Stimulated activated CD4-positive, alpha-beta T cell treated with anti-CD3 and anti-CD28 coated beads, Interleukin-4, amount 100 ng/mL, for 1 hour (primary cell): Measurements from ENCODE around the gene NUP210.
A peak's percentile ranks its signal among the peaks of the same experiment; 100 is the strongest.

Experiments used
- DNase-seq: peaks from one replicate; pipeline ENCODE4 v3.0.0-alpha.2; 2020

The NUP210 gene

DNA sequence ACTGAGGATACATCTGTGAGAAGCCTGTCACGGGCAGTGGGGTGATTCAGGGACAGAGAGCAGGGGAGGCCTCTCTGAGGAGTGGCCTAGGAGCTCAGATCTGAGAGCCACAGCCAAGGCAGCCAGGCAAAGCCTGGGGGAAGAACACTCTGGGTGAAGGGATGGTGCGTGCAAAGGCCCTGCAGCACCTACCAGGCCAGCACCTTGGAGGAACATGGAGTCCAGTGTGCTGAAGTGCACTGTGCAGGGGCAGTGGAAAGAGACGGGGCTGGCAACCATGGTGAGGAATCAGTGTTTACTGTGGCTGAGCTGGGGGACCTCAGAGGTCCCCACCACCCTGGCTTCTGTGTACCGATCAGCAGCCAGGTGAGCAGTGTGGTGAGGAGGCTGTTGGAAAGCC lies 48.0 kb downstream of the NUP210 start:
- no peak for DNase-seq

DNA sequence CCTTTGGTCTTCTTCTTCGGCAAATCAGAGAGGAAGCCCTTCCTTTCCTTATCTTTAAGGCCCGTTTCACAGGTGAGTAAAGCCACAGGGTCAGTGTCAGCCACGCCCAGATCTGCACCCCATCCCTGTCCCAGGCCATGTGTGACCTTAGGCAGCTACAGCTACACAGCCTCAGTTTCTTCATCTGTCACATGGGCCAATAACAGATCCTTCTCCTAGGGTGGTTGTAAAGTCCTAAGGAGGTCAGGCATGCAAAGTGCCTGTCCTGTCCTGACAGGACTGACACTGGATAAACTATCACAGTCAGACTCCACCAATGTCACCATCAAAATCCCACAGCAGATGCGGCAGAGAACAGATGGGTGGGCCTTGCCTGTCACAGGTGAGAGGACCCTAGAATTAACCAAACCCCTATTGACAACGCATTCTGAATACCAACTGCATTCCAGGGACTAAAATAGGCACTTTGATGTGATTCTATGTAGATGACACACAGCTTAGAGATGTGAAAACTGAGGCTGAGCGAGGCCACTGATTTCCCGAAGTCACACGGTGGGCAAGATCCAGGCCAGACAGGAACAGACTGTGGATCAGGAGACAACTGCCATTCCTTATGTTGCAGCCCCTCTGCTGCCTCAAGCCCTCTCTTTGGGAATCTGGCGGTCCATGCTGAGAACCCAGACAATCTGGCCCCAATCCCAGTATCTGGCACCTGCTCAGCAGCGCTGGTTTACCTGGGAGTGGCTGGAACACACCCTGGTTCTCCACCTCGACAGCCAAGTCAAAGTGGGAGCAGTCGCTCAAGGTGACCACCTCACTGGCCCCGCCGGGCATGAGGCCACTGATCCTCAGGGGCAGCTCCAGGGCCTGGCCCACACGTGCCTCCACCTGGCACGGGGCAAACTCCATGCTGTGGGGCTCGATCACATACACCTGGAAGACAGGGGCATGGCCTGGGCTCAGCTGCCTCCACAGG lies 48.7 kb downstream of the NUP210 start:
- DNase-seq = no peak

DNA sequence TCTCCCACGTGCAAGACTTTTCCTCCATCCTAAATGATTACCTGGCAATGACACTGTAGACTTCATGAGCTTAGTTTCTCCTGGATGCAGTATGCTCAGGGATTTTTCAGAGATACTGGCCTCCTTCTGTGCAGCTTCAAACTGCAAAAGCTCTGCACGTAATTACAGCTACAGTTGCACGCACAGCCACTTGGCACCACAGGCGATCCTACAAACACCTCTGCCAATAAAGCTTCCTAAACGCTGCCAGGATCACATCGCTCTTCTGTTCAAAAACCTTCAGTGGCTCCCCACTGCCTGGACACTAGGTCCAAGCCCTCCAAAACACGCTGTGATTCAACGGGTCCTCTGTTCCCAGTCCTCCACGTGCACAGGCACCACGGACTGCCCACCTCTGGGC lies 49.5 kb downstream of the NUP210 start:
- no peak for DNase-seq

DNA sequence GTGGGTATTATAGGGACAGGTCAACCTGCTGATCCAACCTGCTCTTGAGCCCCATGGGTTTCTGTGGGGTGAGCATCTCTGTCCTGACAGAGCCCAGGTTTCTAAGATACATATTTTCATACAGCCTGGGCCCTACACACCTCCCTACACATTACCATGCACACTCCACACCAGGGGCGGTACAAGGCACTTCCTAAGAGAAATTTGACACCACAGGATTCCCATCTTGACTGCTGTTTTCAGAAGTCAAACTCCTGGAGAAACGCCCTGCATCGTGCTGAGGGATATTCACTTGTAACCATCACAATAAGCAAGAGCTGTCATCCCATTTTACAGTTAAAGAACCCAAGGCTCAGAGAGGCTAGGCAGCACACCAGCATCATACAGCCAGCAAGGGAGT lies 50.1 kb downstream of the NUP210 start:
- DNase-seq = no peak

DNA sequence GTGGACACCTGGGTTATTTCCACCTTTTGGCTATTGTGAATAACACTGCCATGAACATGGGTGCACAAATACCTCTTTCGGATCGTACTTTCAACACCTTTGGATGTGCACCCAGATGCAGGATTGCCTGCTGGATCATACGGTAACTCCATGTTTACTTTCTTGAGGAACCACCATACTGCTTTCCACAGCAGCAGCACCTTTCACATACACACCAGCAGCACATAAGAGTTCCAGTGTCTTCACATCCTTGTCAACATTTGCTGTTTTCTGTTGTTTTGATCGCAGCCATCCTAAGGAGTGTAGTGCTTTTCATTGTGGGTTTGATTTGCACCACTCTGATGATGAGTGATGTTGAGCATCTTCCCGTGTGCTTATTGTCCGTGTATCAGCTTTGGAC lies 51.3 kb downstream of the NUP210 start:
- no peak for DNase-seq

DNA sequence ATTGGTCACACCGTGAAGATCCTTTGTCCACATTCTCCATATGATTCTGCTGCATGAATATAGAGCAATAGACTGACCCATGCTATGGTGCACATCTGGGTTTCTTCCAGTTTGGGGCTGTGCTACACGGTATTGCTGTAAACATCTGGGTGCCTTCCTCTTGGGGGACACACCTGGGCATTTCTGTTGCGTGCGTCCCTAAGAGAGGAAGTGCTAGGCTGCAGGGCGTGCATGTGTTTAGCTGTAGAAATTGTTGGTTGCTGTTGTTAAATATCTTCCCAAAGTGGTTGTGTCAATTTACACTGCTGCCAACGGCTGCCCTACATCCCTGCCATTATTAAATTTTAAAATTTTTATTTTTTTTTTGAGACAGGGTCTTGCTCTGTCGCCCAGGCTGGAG lies 52.4 kb downstream of the NUP210 start:
- DNase-seq = no peak

DNA sequence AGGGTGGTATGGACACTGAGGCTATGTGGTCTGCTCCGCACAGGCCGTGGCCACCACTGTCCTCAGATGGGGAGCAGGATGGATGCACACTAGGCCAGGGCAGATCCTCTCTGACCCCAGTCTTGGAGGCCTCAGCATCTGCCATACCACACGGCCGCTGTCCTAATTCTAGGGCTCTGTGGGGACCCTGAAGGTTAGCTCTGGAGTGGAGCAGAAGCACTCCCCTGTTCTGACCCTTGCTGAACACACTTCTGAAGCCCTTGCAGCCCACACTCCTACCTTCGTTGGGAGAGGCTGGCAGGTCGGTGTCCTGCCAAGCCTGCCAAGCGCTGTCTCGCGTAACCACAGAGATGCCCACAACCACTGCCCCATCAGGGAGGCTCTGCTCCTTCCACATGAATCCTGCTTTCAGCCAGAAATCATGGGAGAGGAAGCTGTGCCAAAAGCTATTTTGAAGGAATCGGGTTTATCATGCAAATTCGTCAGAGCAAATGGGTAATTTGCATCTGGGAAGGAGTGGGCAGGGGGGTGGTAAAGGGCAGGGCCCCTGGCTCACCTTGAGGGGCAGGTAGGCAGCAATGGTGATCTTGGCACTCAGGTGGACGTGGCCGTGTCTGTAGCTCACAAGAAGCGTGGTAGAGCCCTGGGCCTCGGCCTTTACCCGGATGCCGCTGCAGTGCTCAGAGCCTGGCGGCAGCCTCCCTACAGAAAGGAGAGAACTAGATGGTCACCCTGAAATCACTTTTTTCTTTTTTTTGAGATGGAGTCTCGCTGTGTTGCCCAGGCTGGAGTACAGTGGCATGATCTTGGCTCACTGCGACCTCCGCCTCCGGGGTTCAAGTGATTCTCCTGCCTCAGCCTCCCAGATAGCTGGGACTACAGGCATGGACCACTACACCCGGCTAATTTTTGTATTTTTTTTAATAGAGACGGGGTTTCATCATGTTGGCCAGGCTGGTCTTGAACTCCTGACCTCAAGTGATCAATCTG lies 54.4 kb downstream of the NUP210 start:
- no peak for DNase-seq

DNA sequence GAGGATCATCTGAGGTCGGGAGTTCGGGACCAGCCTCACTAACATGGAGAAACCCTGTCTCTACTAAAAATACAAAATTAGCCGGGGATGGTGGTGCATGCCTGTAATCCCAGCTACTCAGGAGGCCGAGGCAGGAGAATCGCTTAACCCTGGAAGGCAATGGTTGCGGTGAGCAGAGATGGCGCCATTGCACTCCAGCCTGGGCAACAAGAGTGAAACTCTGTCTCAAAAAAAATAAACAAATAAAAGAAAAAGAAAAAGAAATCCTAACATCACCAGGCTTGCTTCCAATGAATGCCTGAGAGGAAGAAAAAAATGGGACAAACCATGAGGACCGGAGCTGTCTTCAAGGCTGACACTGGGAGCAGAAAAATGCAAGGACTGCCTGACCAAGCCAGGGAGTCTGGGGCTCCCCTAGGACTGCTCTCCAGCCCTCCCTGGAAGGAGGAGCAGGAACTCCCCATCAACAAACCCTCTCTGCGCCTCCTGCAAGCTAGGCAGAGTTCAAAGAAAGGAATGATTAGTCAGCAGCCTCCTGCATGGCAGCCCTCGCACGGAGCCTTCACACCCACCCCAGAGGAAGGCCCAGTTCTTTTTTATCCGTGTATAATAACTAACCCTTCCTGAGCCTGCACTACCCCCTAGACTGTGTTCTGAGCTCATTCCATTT lies 55.4 kb downstream of the NUP210 start:
- no peak for DNase-seq

DNA sequence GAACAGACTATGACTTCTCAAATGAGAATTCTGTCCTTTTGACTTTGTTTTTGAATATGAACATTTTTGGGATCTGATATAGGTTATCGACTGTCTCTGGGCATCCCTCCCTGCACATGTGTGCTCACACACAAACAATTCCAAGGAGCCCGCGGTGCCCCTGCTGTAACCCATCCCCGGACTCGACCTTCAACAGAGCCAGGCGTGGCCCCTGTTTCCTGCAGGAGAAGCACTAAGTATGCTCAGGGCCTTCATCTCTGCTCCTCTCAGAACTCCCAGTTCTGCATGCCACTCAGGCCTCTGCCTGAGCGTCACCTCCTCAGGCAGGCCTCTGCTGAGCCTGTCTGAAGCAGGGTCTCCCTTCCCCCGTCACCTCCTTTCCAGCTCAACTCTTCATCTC lies 57.6 kb downstream of the NUP210 start:
- DNase-seq = no peak

DNA sequence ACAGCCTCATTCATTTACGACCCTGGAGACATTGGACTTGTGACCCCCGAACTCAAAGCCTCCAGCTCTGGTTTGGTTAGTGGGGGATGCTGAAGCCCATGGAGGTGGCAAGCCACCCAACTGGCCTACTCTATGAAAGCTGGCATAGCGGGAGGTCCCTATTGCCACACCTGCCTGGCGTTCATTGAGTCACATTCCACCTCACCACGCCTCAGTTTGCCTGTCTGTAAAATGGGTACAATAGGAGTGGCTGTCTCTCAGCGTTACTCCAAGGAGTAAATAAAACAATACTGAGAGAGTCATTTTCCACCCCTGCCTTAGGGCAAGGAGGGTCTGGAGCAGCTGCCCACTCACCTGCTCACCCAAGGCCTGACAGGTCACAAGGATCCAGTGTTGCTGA lies 60.2 kb downstream of the NUP210 start:
- DNase-seq = no peak

DNA sequence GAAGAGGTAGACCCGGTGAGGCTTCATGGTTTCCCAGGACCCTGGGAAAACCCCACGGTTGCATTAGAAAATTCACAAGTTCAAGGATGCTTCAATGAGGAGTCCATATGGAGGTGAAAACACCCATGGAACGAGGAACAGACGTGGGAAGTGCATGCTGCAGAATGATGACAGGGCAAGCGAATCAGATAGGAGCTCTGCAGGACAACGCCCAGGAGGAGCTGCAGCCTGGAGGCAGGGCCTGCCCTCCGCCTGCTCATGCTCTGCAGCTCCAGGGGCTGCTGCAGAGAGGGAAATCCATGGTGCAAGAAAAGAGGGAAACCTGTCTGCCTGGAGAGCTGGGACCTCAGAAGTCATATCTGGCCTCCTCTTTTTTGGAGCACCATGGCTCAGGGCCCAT lies 61.5 kb downstream of the NUP210 start:
- DNase-seq = no peak

DNA sequence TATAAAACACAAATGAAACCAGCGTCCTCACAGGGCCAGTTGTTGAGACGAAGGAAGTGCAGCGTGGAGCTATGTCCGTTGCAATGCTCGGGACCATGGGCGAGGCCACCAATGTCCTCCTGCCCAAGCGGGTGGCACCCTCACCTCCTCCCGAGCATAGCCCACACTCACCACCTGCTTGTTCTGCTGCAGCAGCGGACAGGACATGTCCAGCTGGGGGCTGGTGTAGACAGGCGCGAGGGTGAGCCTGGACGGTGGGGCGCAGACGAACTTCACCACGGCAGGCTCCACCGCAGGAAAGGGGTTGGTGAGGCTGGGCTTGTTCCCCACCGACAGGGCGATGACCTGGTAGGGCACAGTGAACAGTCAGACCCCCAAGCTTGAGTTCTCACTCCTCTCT lies 62.1 kb downstream of the NUP210 start:
- no peak for DNase-seq

DNA sequence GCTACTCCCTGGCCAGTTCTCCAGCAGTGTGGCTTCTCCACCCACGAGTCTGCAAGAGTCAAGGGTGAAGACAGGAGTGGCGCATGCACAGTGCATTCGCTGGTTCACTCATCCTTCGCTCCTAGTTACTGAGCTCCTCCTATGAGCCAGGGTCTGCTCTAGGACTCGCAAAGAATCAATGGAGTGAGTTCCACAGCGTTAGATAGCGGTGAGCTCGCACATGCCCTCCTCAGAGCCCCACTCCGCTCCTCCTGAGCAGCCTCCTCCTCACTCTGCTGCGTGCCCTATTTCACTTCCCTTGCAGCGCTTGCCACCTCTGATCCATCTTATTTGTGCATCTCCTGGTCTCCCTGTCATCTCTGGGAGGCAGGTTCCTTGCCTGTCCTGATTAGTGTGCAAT lies 63.0 kb downstream of the NUP210 start:
- no peak for DNase-seq

DNA sequence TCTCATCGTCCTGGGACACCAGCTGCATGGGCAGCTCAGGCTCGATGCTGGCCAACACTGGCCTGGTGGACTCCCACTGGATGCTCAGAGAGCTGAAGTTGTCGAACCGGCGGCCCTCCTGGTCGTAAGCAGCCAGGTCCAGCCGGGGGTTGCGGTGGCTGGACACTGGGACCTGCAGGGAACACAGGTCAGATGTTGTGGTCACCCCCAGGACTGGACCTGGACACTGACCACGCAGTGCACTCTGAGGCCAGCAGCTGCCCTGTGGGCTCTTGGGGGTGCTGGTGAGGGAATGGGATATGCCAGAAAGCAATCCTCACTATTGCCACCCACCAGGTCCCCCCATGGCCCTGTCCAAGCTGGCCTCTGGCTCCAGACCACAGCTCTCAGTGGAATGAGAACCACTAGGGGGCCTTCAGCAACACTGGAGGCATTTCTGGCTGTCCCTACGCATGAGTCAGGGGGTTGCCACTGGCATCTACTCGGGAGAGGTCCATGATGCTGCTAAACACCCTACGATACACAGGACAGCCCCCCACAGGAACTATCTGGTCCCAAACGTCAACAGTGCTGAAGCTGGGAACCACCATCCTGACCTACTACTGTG lies 66.1 kb downstream of the NUP210 start:
- no peak for DNase-seq

DNA sequence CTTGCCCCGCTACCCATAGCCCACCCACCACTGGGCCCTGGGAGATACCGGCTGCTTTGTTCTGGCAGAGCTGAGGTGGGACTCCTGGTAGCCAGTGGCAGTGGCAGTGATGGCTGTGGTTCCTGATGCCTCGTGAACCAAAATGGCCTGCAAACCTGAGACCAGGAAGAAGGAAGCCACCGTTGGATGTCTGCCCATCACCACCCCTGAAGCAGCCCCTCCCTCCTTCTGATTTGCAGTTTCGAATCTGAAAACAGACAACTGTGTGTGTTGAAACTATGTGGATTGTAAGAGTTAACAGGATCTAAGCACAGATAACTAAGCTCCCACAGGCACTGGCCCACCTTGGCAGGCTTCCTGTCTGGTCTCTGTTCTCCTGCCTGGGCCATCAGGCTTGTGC lies 66.6 kb downstream of the NUP210 start:
- DNase-seq = no peak

DNA sequence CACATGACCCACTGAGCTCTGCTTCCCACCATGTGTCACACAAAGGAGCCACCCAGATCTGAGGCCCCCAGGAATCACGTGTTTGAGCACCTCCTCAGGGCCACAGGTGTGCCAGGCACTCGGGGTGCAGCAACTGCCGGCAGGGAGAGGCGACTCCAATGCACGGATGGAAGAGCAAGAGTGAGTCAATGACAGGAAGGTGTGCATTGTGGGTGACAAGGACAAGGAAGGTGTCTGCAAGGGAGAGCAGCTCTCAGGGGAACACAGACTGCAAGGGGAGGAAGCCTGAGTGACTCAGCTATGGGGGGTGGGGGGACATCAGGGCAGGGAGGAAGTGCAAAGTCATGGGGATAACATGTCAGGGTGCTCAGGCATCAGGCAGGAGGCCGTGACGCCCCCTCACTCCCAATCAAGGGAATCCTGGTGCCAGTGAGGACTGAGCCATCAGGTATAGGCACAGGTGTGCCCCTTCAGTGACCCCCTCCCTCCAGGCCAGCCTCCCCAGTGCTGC lies 67.4 kb downstream of the NUP210 start:
- peak; percentile 36 for DNase-seq

DNA sequence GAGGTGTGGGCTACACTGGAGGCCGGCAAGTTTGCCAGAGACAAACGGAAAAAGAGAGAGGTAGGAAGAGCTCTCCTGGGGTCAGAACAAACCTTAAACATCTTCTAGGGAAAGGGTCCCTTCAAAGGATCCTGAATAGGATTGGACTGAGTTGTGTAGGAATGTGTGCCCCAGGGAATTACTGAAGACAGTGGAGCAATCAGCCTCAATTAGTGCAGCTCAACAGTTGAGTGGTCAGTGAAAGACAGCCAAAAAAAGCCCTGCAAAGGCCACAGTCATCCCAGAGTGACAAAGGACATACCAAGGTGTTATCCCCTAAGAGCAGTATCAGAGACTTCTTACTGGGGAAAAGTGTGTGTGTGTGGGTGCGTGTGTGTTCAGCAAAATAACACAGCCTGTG lies 70.3 kb downstream of the NUP210 start:
- no peak for DNase-seq

DNA sequence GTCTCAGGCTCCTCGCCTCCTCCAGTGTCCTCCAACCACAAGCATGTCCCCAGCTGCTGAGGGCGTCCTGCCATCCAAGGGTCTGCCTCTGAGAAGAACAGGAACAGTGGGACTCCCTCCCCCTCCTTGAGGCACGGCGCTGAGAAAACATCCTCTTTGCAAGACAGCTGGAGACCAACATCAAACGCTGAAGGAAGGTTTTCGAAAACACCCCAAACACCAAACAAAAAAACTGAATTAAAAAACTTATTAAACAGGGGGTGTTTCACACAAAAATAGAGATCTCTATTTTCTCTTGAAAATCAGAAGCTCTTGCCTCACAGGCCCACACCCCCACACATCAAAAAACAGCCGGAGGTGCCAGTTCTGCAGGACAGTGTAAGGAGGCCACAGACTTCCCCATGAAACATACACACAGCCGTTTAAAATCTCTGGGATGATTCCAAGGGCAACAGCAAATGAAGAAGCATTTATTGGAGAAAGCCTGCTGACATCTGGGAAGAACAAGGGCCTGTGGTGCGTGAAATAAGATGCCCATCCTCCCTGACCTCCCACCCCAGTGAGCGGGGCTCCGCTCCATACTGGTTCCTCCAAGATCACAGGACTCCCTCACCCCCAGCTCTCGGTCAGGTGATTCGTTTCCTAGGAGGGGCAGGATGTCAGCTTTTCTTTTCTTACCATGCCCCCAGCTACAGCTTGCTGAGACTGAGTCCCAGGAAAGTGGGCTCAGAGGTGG lies 71.3 kb downstream of the NUP210 start:
- DNase-seq = no peak

DNA sequence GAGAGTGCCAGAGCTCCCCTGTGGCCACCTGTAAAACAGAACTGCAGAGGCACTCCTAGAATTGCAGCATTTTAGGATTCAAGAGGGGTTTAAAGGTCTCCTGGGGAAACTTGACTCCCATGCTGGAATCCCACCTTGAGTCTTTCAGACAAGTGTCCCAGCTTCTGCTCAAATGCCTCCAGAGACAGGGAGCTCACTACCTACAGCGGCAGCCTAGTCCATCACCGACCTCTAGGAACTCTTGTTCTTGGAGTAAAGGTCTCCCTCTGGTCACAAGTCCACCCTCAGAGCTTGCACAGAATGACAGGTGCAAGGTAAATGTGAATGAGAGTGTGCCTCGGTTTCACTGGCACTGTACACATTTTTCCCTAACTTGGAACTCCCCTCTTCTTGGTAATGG lies 72.0 kb downstream of the NUP210 start:
- no peak for DNase-seq

DNA sequence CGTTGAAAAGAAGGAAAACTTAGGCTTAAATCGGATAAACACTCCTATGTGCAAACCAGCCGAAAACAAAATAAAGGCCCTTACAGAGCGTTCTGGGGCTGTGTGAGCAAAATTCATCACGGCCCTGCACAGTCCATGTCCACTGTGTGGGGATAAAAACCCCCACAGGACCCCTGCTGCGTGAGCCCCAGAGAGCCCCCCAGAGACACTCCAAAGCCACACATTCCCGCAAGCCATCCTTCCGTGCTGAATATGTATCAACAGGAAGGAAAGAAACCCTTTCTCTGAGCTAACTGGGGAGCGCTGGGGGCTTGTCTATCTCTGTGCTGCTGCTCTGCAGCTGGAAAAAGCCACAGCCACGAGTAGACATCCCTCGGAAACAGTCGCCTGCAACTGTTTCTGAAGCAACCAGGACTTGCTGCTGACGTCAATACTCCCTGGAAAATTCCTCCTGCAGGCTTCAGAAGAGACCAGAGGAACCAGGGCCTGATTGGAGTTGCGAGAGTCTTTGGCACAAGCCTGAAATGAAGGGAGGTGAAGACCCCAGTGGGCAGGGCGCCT lies 72.7 kb downstream of the NUP210 start:
- no peak for DNase-seq
